IMR-90 (cell line): Measurements from ENCODE around the gene DNAH8. TPM values are rescaled to one million over a fixed set of nuclear protein-coding genes. Genes with fewer than 3 reads are reported as not detected.

Source experiments
- ATAC-seq: fragments of 200-7000 bp; cut with Tn5 transposase; 2 replicates; pipeline ENCODE4 v1.9.1; 2020; ENCODE audit warnings: low read depth, mild to moderate bottlenecking, moderate library complexity
- BruUV-seq: library from RNA; stranded (reverse); fragments of 400-500 nt; replicated peaks from 2 replicates; lab custom pipeline; 2021; lab: Mats Ljungman, UMichigan
- CTCF ChIA-PET: fragments of 300-600 bp; formaldehyde crosslinking; extraction: SDS; loops from one replicate; lab custom pipeline; 2021; ENCODE audit warnings: antibody characterized with exemption; lab: Yijun Ruan, JAX
- POLR2A ChIA-PET: fragments of 300-600 bp; sonication (Branson Sonifier 250); formaldehyde crosslinking; loops from one replicate; lab custom pipeline; 2022; ENCODE audit warnings: antibody characterized with exemption; ENCODE audit not compliant: unreplicated experiment; lab: Charles Lee
- DNase-seq: peaks from one replicate; pipeline ENCODE4 v3.0.0; 2013
- H2AFZ ChIP-seq: replicated peaks from 2 replicates; pipeline ENCODE3; 2013; ENCODE audit warnings: low read length, mild to moderate bottlenecking; ENCODE audit not compliant: poor library complexity
- H2AK5ac ChIP-seq: 2 replicates; pipeline ENCODE4 v1.6.1; 2013; ENCODE audit warnings: low read depth, low read length, inconsistent platforms
- H2AK9ac ChIP-seq: replicated peaks from 2 replicates; pipeline ENCODE3; 2013; ENCODE audit warnings: mild to moderate bottlenecking, low read depth, low read length, moderate library complexity; ENCODE audit not compliant: poor library complexity
- H2BK120ac ChIP-seq: 2 replicates; pipeline ENCODE4 v1.6.1; 2013; ENCODE audit warnings: low read depth, low read length, inconsistent platforms
- H2BK15ac ChIP-seq: 3 replicates; pipeline ENCODE4 v1.6.1; 2013; ENCODE audit warnings: low read depth, low read length, inconsistent platforms
- H2BK20ac ChIP-seq: 2 replicates; pipeline ENCODE4 v1.6.1; 2013; ENCODE audit warnings: low read depth, mild to moderate bottlenecking, inconsistent platforms, low read length, moderate library complexity
- H2BK5ac ChIP-seq: 2 replicates; pipeline ENCODE4 v1.6.1; 2013; ENCODE audit warnings: mild to moderate bottlenecking, low read depth, low read length, inconsistent platforms; ENCODE audit not compliant: poor library complexity, severe bottlenecking
- H3K14ac ChIP-seq: replicated peaks from 2 replicates; pipeline ENCODE4 v1.6.1; 2013; ENCODE audit warnings: low read depth, low read length, inconsistent platforms
- H3K18ac ChIP-seq: 2 replicates; pipeline ENCODE4 v1.6.1; 2013; ENCODE audit warnings: low read depth, low read length, control low read depth
- H3K23ac ChIP-seq: 2 replicates; pipeline ENCODE4 v1.6.1; 2013; ENCODE audit warnings: low read depth, low read length, inconsistent platforms
- H3K27ac ChIP-seq: 2 replicates; pipeline ENCODE4 v1.5.1; 2013; ENCODE audit warnings: mild to moderate bottlenecking, control low read depth, low read length; ENCODE audit not compliant: insufficient read depth
- H3K27me3 ChIP-seq: 2 replicates; pipeline ENCODE4 v1.6.1; 2013; ENCODE audit warnings: low read length; ENCODE audit not compliant: control insufficient read depth, insufficient read depth
- H3K36me3 ChIP-seq: 2 replicates; pipeline ENCODE4 v1.6.1; 2013; ENCODE audit warnings: low read length, mixed read lengths; ENCODE audit not compliant: control insufficient read depth, insufficient read depth
- H3K4ac ChIP-seq: 2 replicates; pipeline ENCODE4 v1.6.1; 2013; ENCODE audit warnings: low read depth, low read length, inconsistent platforms
- H3K4me1 ChIP-seq: 2 replicates; pipeline ENCODE4 v1.6.1; 2013; ENCODE audit warnings: low read length, mixed read lengths; ENCODE audit not compliant: control insufficient read depth, insufficient read depth
- H3K4me2 ChIP-seq: 2 replicates; pipeline ENCODE4 v1.6.1; 2013; ENCODE audit warnings: low read depth, mild to moderate bottlenecking, control low read depth, low read length, moderate library complexity
- H3K4me3 ChIP-seq: 2 replicates; pipeline ENCODE4 v1.5.1; 2013; ENCODE audit warnings: low read depth, mild to moderate bottlenecking, control low read depth, low read length, moderate library complexity; ENCODE audit not compliant: insufficient read depth
- H3K56ac ChIP-seq: 2 replicates; pipeline ENCODE4 v1.6.1; 2013; ENCODE audit warnings: low read length, inconsistent platforms; ENCODE audit not compliant: insufficient read depth; ENCODE audit errors: extremely low read depth
- H3K79me1 ChIP-seq, 2 experiments: 2 replicates each; pipeline ENCODE4 v1.6.1; 2013; ENCODE audit warnings: low read length in 2 of 2, inconsistent platforms in 1 of 2, low read depth in 1 of 2
- H3K9ac ChIP-seq: 2 replicates; pipeline ENCODE4 v1.6.1; 2013; ENCODE audit warnings: low read depth, low read length, control low read depth
- H3K9me1 ChIP-seq: 2 replicates; pipeline ENCODE4 v1.6.1; 2013; ENCODE audit warnings: low read length, inconsistent platforms; ENCODE audit not compliant: insufficient read depth
- H3K9me3 ChIP-seq: 2 replicates; pipeline ENCODE4 v1.6.1; 2013; ENCODE audit warnings: low read length; ENCODE audit not compliant: control insufficient read depth, insufficient read depth
- H4K20me1 ChIP-seq: 2 replicates; pipeline ENCODE4 v1.6.1; 2013; ENCODE audit warnings: low read length, inconsistent platforms; ENCODE audit not compliant: insufficient read depth
- H4K5ac ChIP-seq: 2 replicates; pipeline ENCODE4 v1.6.1; 2013; ENCODE audit warnings: mild to moderate bottlenecking, low read depth, low read length, control low read depth
- H4K8ac ChIP-seq, 2 experiments: 2 replicates each; pipeline ENCODE4 v1.6.1; 2013; ENCODE audit warnings: low read depth in 2 of 2, low read length in 2 of 2, control low read depth in 1 of 2, inconsistent platforms in 1 of 2
- H4K91ac ChIP-seq: 2 replicates; pipeline ENCODE4 v1.6.1; 2013; ENCODE audit warnings: low read depth, low read length, inconsistent platforms; ENCODE audit not compliant: insufficient read depth
- CHD1 ChIP-seq: IDR thresholded peaks from 2 replicates; pipeline ENCODE4 v1.6.1; 2012; ENCODE audit warnings: low read depth, low read length, improper control_type of control experiment
- ELK1 ChIP-seq: fragments of 150-350 bp; IDR thresholded peaks from 2 replicates; pipeline ENCODE4 v1.6.1; 2016; ENCODE audit warnings: low read depth, mild to moderate bottlenecking, low read length, moderate library complexity, borderline replicate concordance
- FOS ChIP-seq: fragments of 150-350 bp; IDR thresholded peaks from 2 replicates; pipeline ENCODE4 v1.6.1; 2016; ENCODE audit warnings: low read depth, low read length
- MAFK ChIP-seq: IDR thresholded peaks from 2 replicates; pipeline ENCODE4 v1.6.1; 2012; ENCODE audit warnings: low read depth, low read length, improper control_type of control experiment
- RAD21 ChIP-seq: IDR thresholded peaks from 2 replicates; pipeline ENCODE4 v1.6.1; 2012; ENCODE audit warnings: low read length, improper control_type of control experiment
- RFX5 ChIP-seq: IDR thresholded peaks from 2 replicates; pipeline ENCODE4 v1.8.0; 2012; ENCODE audit warnings: low read depth, mild to moderate bottlenecking, low read length, moderate library complexity
- SMC3 ChIP-seq: fragments of 150-350 bp; IDR thresholded peaks from 2 replicates; pipeline ENCODE4 v1.6.1; 2016; ENCODE audit warnings: low read depth, mild to moderate bottlenecking, antibody characterized with exemption, low read length, moderate library complexity
- USF2 ChIP-seq: fragments of 150-350 bp; IDR thresholded peaks from 2 replicates; pipeline ENCODE4 v1.6.1; 2017; ENCODE audit warnings: mild to moderate bottlenecking, antibody characterized with exemption, low read length, low read depth
- WGBS, 2 experiments: methylation state at CpG; one replicate each; pipeline versions ENCODE4 v1.1.5 to v1.1.7; 2013; ENCODE audit warnings: missing lambda C conversion rate in 2 of 2; ENCODE audit not compliant: insufficient read length in 1 of 2; ENCODE audit errors: extremely low coverage in 2 of 2; 5-methylcytosine and 5-hydroxymethylcytosine counted together
- dilution Hi-C: fragments of 300-500 bp; cut with HindIII; formaldehyde crosslinking; loops from one replicate; pipeline ENCODE4 v1.14.3; 2018; ENCODE audit warnings: low sequenced_read_pairs; ENCODE audit not compliant: unreplicated experiment
- in situ Hi-C: fragments of 300-500 bp; cut with MboI; formaldehyde crosslinking; loops from 3 replicates; pipeline ENCODE4 v1.14.3; 2019; ENCODE audit warnings: low sequenced_read_pairs, inconsistent platforms, mixed read lengths
- intact Hi-C: fragments of 100-400 bp; cut with micrococcal nuclease; formaldehyde crosslinking; loops from 2 replicates; pipeline ENCODE4 v1.10.0; 2022
- polyA plus RNA-seq, 3 experiments: library from polyadenylated mRNA; depleted of rRNA; stranded (reverse); fragments of >200 nt; gene quantifications; 2 replicates each; pipeline ENCODE4 v1.2.3, GENCODE V29; 2012; ENCODE audit warnings: low replicate concordance in 1 of 3
- total RNA-seq: library from RNA; depleted of rRNA; stranded (reverse); fragments of >200 nt; gene quantifications from 2 replicates; pipeline ENCODE4 v1.2.3, GENCODE V29; 2012

The DNAH8 gene
- total and polyA plus RNA-seq, 2 of the 4 experiments (the other 2 are of a cell fraction) = not detected

- no peak overlapping the region for H3K9ac ChIP-seq
Measured at GRCh38 chr6:38990475-38990874, 275.4 kb downstream of the DNAH8 start.

More at GRCh38 chr6:38990475-38990874, 275.4 kb downstream of the DNAH8 start:
- no peak overlapping the region for H2AFZ ChIP-seq
- no peak overlapping the region for H2BK15ac ChIP-seq
- H3K4ac ChIP-seq = no peak overlapping the region
- H3K9me3 ChIP-seq = no peaks in the 10 kb centered on the region
- no peak overlapping the region for H3K18ac ChIP-seq
- H3K14ac ChIP-seq = no peak overlapping the region
- TF ChIP-seq SMC3 = no peak
- TF ChIP-seq RFX5 = no peak
- no peak for TF ChIP-seq RAD21
- no peak for TF ChIP-seq USF2
- TF ChIP-seq MAFK = no peak
- no peak for TF ChIP-seq CHD1
- no peak for TF ChIP-seq ELK1
- TF ChIP-seq FOS = no peak
- no peaks in the 10 kb centered on the region for H3K27me3 ChIP-seq
- in situ Hi-C loops = no loop called here
- intact Hi-C loops = no loop called here
- H3K4me3 ChIP-seq = no peak overlapping the region
- H3K4me2 ChIP-seq = no peak overlapping the region
- no peaks in the 10 kb centered on the region for H3K36me3 ChIP-seq
- BruUV-seq = no TSS peak
- WGBS, 2 experiments = no CpG with 5 or more reads among the region's 5 CpGs
- no peak overlapping the region for H2BK5ac ChIP-seq
- no peak overlapping the region for H2BK20ac ChIP-seq
- ATAC-seq (no peak), DNase-seq (no peak)
- no peaks in the 10 kb centered on the region for H4K20me1 ChIP-seq
- no peak overlapping the region for H4K91ac ChIP-seq
- H4K8ac ChIP-seq = no peak overlapping the region
- H4K5ac ChIP-seq = no peak overlapping the region
- H3K27ac ChIP-seq = no peak overlapping the region
- H2AK5ac ChIP-seq = no peak overlapping the region
- no peak overlapping the region for H3K23ac ChIP-seq
- no peak overlapping the region for H2AK9ac ChIP-seq
- H2BK120ac ChIP-seq = no peak overlapping the region
- CTCF ChIA-PET = no interaction called here
- H3K56ac ChIP-seq = no peak overlapping the region
- no peaks in the 10 kb centered on the region for H3K79me1 ChIP-seq
- H3K4me1 ChIP-seq = no peaks in the 10 kb centered on the region
- POLR2A ChIA-PET = no interaction called here
- no peaks in the 10 kb centered on the region for H3K9me1 ChIP-seq
- dilution Hi-C loops = no loop called here
